ENCODE results near the gene KCNQ4. TPM values are rescaled to one million over a fixed set of nuclear protein-coding genes. Genes with fewer than 3 reads are reported as not detected.

Gene KCNQ4
- polyA plus RNA-seq, 1 donor: 35.5 TPM

Other genes starting within 250 kb of the KCNQ4 start
- 0.57 TPM for gene RIMS3, start 118.1 kb upstream of the KCNQ4 start, polyA plus RNA-seq (ENCODE audit: insufficient read length)
- gene NFYC, start 92.1 kb upstream of the KCNQ4 start, polyA plus RNA-seq (ENCODE audit: insufficient read length): 53.4 TPM
- gene CITED4, start 78.6 kb downstream of the KCNQ4 start, polyA plus RNA-seq (ENCODE audit: insufficient read length): 2.6 TPM
- 18.9 TPM for gene CTPS1, start 195.9 kb downstream of the KCNQ4 start, polyA plus RNA-seq (ENCODE audit: insufficient read length)
- gene SLFNL1, start 237.9 kb downstream of the KCNQ4 start, polyA plus RNA-seq (ENCODE audit: insufficient read length): 0.59 TPM

All from forelimb muscle (tissue), 1 donor.